Left ventricle myocardium inferior (tissue), 1 donor: ENCODE results near the gene PPM1A. TPM values are rescaled to one million over a fixed set of nuclear protein-coding genes. Genes with fewer than 3 reads are reported as not detected.

Source experiments
- DNase-seq: peaks from one replicate; pipeline ENCODE4 v3.0.0-alpha.2; 2020
- H3K27ac ChIP-seq: fragments of 200-600 bp; replicated peaks from 2 replicates; pipeline ENCODE4 v1.8.0; 2021
- H3K27me3 ChIP-seq: fragments of 200-600 bp; 2 replicates; pipeline ENCODE4 v1.8.0; 2021; ENCODE audit warnings: low read depth
- H3K36me3 ChIP-seq: fragments of 200-600 bp; 2 replicates; pipeline ENCODE4 v1.8.0; 2021
- H3K4me1 ChIP-seq: fragments of 200-600 bp; 2 replicates; pipeline ENCODE4 v1.8.0; 2021
- H3K4me3 ChIP-seq: fragments of 200-600 bp; 2 replicates; pipeline ENCODE4 v1.8.0; 2021; ENCODE audit warnings: mild to moderate bottlenecking, moderate library complexity
- H3K9me3 ChIP-seq: fragments of 200-600 bp; replicated peaks from 2 replicates; pipeline ENCODE4 v1.8.0; 2021
- CTCF ChIP-seq: fragments of 200-600 bp; IDR thresholded peaks from 2 replicates; pipeline ENCODE4 v1.8.0; 2021; ENCODE audit warnings: antibody characterized with exemption, mild to moderate bottlenecking, borderline replicate concordance
- intact Hi-C: fragments of 100-400 bp; cut with micrococcal nuclease; formaldehyde crosslinking; loops from one replicate; pipeline ENCODE4 v1.11.0; 2022
- total RNA-seq: library from RNA; stranded (reverse); fragmentation: NEBNext Ultra II Directional; extraction: Animal tissue kit (Norgen Biotek cat#: 25700); gene quantifications from one replicate; pipeline ENCODE4 v1.2.1, GENCODE V29; 2021
- donor health status: DM: no; HTN: yes; CAD: no; lungs with severe emphysema.

PPM1A gene
- total RNA-seq, 1 donor from 2014 or later, result 98.8 TPM

GRCh38 chr14:60240139-60240856 lies 8.7 kb upstream of the PPM1A start:
- H3K27ac ChIP-seq, result peak overlapping the region; percentile 39
- peaks cover 5% of the 10 kb centered on the region for H3K4me1 ChIP-seq
- no peak for DNase-seq
- H3K4me3 ChIP-seq, result no peak overlapping the region
- H3K36me3 ChIP-seq, result no peaks in the 10 kb centered on the region
- H3K27me3 ChIP-seq, result no peaks in the 10 kb centered on the region
- intact Hi-C loops, result no loop called here
- no peak for TF ChIP-seq CTCF
- H3K9me3 ChIP-seq, result no peaks in the 10 kb centered on the region

GRCh38 chr14:60241091-60241490 lies 7.9 kb upstream of the PPM1A start:
- Histone ChIP-seq H3K27ac (no peak overlapping the region), H3K27me3 (no peaks in the 10 kb centered on the region), H3K9me3 (no peaks in the 10 kb centered on the region), H3K4me1 (peaks cover 4% of the 10 kb centered on the region), H3K4me3 (no peak overlapping the region), H3K36me3 (no peaks in the 10 kb centered on the region)
- TF ChIP-seq CTCF, result no peak
- intact Hi-C loops, result no loop called here
- DNase-seq, result no peak

GRCh38 chr14:60242429-60242828 lies 6.6 kb upstream of the PPM1A start:
- no peak for TF ChIP-seq CTCF
- intact Hi-C loops, result no loop called here
- Histone ChIP-seq H3K36me3 (no peaks in the 10 kb centered on the region), H3K4me3 (no peak overlapping the region), H3K4me1 (peaks cover 4% of the 10 kb centered on the region), H3K9me3 (no peaks in the 10 kb centered on the region), H3K27ac (no peak overlapping the region), H3K27me3 (no peaks in the 10 kb centered on the region)
- no peak for DNase-seq

- Histone ChIP-seq H3K4me1 (peaks cover 22% of the 10 kb centered on the region), H3K27me3 (no peaks in the 10 kb centered on the region), H3K27ac (no peak overlapping the region), H3K9me3 (no peaks in the 10 kb centered on the region), H3K36me3 (no peaks in the 10 kb centered on the region), H3K4me3 (no peak overlapping the region)
- no peak for TF ChIP-seq CTCF
- DNase-seq, result no peak
- intact Hi-C loops, result no loop called here
Measured at GRCh38 chr14:60245380-60246177, 3.4 kb upstream of the PPM1A start.

GRCh38 chr14:60247994-60248696 lies 876 bp upstream of the PPM1A start:
- Histone ChIP-seq H3K27me3 (no peaks in the 10 kb centered on the region), H3K36me3 (no peaks in the 10 kb centered on the region), H3K27ac (peak overlapping the region; percentile 99), H3K4me3 (peak overlapping the region; percentile 90), H3K4me1 (peaks cover 46% of the 10 kb centered on the region), H3K9me3 (no peaks in the 10 kb centered on the region)
- TF ChIP-seq CTCF, result no peak
- intact Hi-C loops, result no loop called here
- peak; percentile 90 for DNase-seq
